RWPE2 (cell line): ENCODE measurements around the gene ITPK1.

Source experiments
- ATAC-seq: fragments of 200-7000 bp; cut with Tn5 transposase; 3 replicates; pipeline ENCODE4 v1.9.1; 2021; ENCODE audit warnings: low read depth
- DNase-seq: peaks from one replicate; pipeline ENCODE4 v3.0.0-alpha.2; 2020; ENCODE audit warnings: low spot score
- H3K27ac ChIP-seq: fragments of 450-650 bp; 2 replicates; pipeline ENCODE4 v1.5.1; 2017; ENCODE audit warnings: mild to moderate bottlenecking; ENCODE audit not compliant: poor library complexity, severe bottlenecking
- H3K27me3 ChIP-seq: fragments of 250-450 bp; sonication (Bioruptor Pico); 2 replicates; pipeline ENCODE4 v1.5.1; 2021; ENCODE audit warnings: mild to moderate bottlenecking, moderate library complexity; ENCODE audit not compliant: insufficient read depth, poor library complexity, severe bottlenecking
- H3K36me3 ChIP-seq: fragments of 250-450 bp; sonication (Bioruptor Pico); 2 replicates; pipeline ENCODE4 v1.5.1; 2020; ENCODE audit warnings: low read depth, mild to moderate bottlenecking, moderate library complexity
- H3K4me1 ChIP-seq: fragments of 250-450 bp; sonication (Bioruptor Pico); 2 replicates; pipeline ENCODE4 v1.5.1; 2021; ENCODE audit warnings: mild to moderate bottlenecking, moderate library complexity; ENCODE audit not compliant: insufficient read depth, poor library complexity, severe bottlenecking
- H3K4me3 ChIP-seq: fragments of 250-450 bp; sonication (Bioruptor Pico); 2 replicates; pipeline ENCODE4 v1.5.1; 2021; ENCODE audit warnings: mild to moderate bottlenecking, moderate library complexity; ENCODE audit not compliant: severe bottlenecking
- H3K9me3 ChIP-seq: fragments of 250-450 bp; sonication (Bioruptor Pico); 2 replicates; pipeline ENCODE4 v1.5.1; 2021; ENCODE audit warnings: mild to moderate bottlenecking, moderate library complexity; ENCODE audit not compliant: severe bottlenecking
- CTCF ChIP-seq: fragments of 450-650 bp; IDR thresholded peaks from one replicate; pipeline ENCODE4 v1.5.1; 2017; ENCODE audit warnings: mild to moderate bottlenecking, moderate library complexity; ENCODE audit not compliant: poor library complexity, severe bottlenecking

Gene ITPK1

DNA sequence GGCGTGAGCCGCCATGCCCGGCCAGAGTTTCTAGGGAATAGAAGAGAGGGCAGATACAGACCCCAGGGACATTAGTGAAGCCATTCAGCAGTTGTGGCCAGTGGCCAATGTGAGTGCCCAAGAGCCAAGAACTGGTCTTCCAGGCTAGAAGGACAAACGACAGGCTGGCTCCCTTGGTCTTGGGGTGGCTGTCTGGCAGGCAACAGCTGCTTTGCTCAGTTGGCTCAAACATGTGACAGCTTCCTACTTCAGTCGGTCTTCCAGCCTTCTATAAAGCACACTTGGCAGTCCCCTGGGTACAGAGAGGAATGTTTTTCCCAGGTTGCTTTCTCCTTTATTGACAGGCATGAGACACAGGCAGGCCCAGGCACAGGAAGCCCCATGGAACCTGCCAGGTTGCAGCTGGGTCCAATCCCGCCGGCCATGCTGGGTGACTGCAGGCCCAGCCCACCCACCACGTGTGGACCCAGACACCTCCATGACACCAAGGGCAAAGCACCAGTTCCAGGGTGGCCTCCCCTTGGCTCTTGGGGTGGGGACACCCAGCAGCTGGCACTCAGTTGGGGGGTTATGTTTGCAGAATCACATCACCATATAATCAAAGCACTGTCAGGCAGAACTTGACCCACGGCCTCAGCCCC, 177.4 kb downstream of the ITPK1 start:
- Histone ChIP-seq H3K27ac (no peak overlapping the region), H3K9me3 (no peaks in the 10 kb centered on the region), H3K27me3 (no peaks in the 10 kb centered on the region), H3K36me3 (peaks cover 10% of the 10 kb centered on the region), H3K4me1 (peaks cover 9% of the 10 kb centered on the region), H3K4me3 (no peak overlapping the region)
- ATAC-seq (no peak), DNase-seq (no peak)
- TF ChIP-seq CTCF, result no peak

DNA sequence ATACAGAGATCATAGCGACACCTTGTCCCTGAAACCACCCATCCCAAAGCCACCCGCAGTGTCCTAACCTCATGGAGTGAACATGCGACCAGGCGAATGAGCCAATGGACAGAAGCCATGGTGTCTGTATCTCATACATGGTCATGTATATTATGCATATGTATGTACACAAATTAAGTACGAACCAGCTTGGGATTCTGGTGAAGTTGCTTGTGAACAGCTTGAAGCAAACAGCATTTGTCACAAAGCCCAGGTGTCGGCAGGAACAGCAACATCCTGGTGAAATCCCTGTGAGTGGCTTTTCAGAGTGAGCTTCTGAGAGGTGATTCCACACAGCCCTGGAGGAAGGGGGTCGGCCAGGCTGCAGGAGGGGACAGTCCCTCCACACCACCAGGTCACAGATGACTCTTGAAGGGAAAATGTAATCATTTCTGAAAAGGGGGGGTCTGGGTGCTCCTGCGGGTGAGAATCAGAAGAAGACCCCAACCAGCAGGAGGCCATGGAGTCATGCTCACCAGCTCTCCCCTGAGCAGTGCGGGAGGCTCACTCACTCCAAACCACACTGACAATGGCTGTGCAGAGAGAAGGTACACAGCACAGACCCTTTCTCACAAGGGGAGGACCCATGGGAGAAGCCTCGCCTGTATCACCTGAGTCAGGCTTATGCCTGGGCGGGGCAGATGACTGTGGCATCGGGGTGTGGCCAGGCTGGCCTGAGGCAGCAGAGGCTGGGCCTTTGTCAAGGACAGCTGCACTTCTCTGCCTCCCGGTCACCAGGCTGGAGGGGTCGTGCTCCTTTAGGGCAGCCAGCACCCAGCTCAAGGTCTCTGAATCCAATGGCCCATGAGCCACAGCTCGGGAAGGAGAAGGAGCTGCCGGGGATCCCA, 178.4 kb downstream of the ITPK1 start:
- Histone ChIP-seq H3K27me3 (no peaks in the 10 kb centered on the region), H3K9me3 (no peaks in the 10 kb centered on the region), H3K4me3 (no peak overlapping the region), H3K36me3 (peaks cover 10% of the 10 kb centered on the region), H3K27ac (no peak overlapping the region), H3K4me1 (peaks cover 9% of the 10 kb centered on the region)
- DNase-seq, result no peak
- ATAC-seq, result peak; percentile 86
- no peak for TF ChIP-seq CTCF

DNA sequence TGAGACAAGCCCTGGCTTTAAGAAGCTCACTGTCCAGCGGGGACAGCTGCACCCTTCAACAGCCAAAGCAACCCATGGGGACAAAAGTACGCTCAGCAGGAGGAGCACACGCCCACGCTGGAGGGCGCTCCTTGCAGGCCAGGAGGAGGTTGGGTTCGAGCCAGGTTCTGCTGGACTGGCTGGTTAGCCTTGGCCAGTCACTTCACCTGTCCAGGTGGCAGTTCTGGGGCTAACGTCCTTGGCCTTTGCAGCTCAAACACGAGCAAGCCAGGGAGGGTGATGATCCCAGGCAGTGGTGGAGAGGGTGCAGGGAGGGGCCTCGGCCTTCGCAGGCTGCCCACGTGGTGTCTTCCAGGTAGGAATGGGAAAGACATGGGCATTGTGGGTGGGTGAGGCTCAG, 179.6 kb downstream of the ITPK1 start:
- TF ChIP-seq CTCF, result no peak
- no peaks in the 10 kb centered on the region for H3K27me3 ChIP-seq
- ATAC-seq, result no peak

GRCh38 chr14:92935446-92935845, 180.3 kb downstream of the ITPK1 start:
- H3K36me3 ChIP-seq, result peaks cover 10% of the 10 kb centered on the region
- H3K4me3 ChIP-seq, result no peak overlapping the region
- no peak for TF ChIP-seq CTCF
- no peaks in the 10 kb centered on the region for H3K27me3 ChIP-seq
- H3K27ac ChIP-seq, result no peak overlapping the region
- DNase-seq (no peak), ATAC-seq (no peak)
- no peaks in the 10 kb centered on the region for H3K9me3 ChIP-seq
- H3K4me1 ChIP-seq, result peaks cover 15% of the 10 kb centered on the region

More for the DNA sequence above, 179.6 kb downstream of the ITPK1 start:
- no peaks in the 10 kb centered on the region for H3K9me3 ChIP-seq
- H3K4me1 ChIP-seq, result peaks cover 9% of the 10 kb centered on the region
- peaks cover 10% of the 10 kb centered on the region for H3K36me3 ChIP-seq
- no peak overlapping the region for H3K4me3 ChIP-seq
- H3K27ac ChIP-seq, result no peak overlapping the region
- DNase-seq, result no peak
